H1 (cell line): ENCODE data around the gene KCNMA1.

Experiments used
- CTCF ChIP-seq, 3 experiments: IDR thresholded peaks; 1 replicate in 2 of 3; 2 replicates in 1 of 3; pipeline versions ENCODE4 v1.5.1 to v1.6.1; 2011; ENCODE audit warnings: low read length in 3 of 3, mild to moderate bottlenecking in 3 of 3, inconsistent platforms in 2 of 3, low read depth in 1 of 3, moderate library complexity in 1 of 3; ENCODE audit not compliant: insufficient read depth in 1 of 3; ENCODE audit errors: control extremely low read depth in 1 of 3
- EP300 ChIP-seq, 2 experiments: IDR thresholded peaks; 1 replicate in 1 of 2; 2 replicates in 1 of 2; pipeline ENCODE4 v1.6.1; 2011 to 2012; ENCODE audit warnings: low read depth in 2 of 2, low read length in 2 of 2, mild to moderate bottlenecking in 2 of 2, borderline replicate concordance in 1 of 2, inconsistent platforms in 1 of 2, moderate library complexity in 1 of 2
- EZH2 ChIP-seq: fragments of 200-600 bp; sonication (generic); IDR thresholded peaks from 2 replicates; pipeline ENCODE4 v1.7.1; 2012; ENCODE audit warnings: low read depth, mild to moderate bottlenecking, moderate library complexity, low read length, inconsistent platforms; ENCODE audit not compliant: severe bottlenecking

- no peak for TF ChIP-seq CTCF (IDR thresholded peaks at IDR 0.05; ENCODE audit: control extremely low read depth in 1 of 3, insufficient read depth in 1 of 3, low read depth in 1 of 3, low read length in 3 of 3)
- no peak for TF ChIP-seq EZH2
- no peak for TF ChIP-seq EP300 (IDR thresholded peaks at IDR 0.05; ENCODE audit: borderline replicate concordance in 1 of 2, low read depth in 2 of 2, low read length in 2 of 2)
Measured at GRCh38 chr10:77571490-77571889, 66.1 kb downstream of the KCNMA1 start.
